T47D (cell line): ENCODE measurements around the gene C19orf12.

Experiments used
- DNase-seq, 2 experiments: peaks; one replicate each; pipeline versions ENCODE4 v3.0.0 to v3.0.0-alpha.2; 2011 to 2012; ENCODE audit warnings: low read depth in 1 of 2, low spot score in 1 of 2
- JUND ChIP-seq: IDR thresholded peaks from 2 replicates; pipeline ENCODE4 v1.6.1; 2012; ENCODE audit warnings: low read depth
- in situ Hi-C: cut with HindIII; loops from 2 replicates; pipeline ENCODE4 v1.10.0; 2016; ENCODE audit warnings: low sequenced_read_pairs, low pct_unique_long_range_greater_than_20kb

Gene C19orf12

GRCh38 chr19:29750001-29750400 lies 34.9 kb upstream of the C19orf12 start:
- no peak for DNase-seq
- in situ Hi-C loops: no loop called here
- TF ChIP-seq JUND: no peak

DNA sequence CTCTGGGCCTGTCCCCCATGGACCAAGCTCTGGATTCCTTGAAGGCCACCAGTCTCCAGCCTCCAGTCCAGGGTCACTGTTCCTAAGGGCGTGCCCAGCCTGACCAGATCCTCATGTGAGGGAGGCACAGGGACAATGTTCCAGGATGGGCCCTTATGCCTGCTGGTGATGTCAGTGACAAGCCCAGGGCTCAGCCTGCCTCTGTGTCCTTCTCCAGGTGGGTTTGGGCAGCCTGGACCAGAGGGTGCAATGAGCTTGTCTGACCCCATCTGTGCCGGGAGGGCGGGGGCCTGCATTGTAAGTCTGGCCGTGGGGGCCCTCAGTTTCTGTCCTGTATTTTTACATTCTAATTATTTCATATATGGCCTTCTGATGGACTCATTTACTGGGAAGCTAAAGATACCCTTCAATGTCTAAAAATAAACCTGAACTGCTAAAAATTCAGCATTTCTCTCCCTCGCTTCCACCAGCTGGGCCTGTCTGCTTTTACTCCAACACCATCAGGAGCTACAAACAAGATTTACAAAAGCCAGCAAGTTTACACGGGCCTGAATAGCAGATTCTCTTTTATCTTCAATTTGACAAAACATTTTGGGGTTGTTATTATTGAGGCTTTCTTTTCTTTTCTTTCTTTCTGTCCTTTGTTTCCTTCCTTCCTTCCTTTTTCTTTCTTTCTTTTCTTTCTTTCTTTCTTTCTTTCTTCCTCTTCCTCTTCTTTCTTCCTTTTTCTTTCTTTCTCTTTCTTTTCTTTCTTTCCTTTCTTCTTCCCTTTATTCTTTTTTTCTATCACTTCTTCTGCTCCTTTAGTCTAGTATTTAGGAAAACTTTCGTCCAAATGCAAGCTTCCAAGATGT lies 34.2 kb upstream of the C19orf12 start:
- TF ChIP-seq JUND: no peak
- no peak for DNase-seq
- in situ Hi-C loops: no loop called here

DNA sequence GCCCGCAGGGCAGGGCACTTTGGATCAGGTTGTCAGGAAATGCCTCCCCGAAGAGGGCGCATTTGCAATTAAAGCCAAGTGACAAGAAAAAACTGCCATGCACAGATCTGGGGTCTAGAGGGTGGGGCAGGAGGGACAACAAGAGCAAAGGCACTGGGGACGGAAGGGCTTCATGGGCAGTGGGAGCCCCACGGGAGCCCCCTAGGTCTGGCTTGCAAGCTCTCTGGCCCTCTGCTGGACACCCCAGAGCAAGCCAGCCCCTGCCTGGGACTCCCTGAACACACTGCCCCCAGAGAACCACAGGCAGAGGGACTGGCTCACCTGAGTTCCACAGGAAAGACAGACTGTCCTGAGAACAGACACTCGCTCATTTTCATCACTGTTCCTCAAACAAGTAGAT lies 30.2 kb upstream of the C19orf12 start:
- DNase-seq: no peak
- in situ Hi-C loops: no loop called here
- TF ChIP-seq JUND: no peak

DNA sequence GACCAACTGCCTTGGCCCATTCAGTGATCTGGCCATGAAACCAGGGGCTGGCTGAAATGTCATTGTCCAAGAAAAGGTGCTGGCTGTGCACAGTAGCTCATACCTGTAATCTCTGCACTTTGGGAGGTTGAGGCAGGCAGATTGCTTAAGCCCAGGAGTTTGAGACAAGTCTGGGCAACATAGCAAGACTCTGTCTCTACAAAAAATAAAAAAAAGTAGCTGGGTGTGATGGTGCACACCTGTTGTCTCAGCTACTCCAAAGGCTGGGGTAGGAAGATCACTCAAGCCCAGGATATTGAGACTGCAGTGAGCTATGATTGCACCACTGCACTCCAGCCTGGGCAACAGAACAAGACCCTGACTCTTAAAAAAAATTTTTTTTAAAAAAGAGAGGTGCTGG lies 28.6 kb upstream of the C19orf12 start:
- TF ChIP-seq JUND: no peak
- in situ Hi-C loops: no loop called here

GRCh38 chr19:29741776-29742175 lies 26.7 kb upstream of the C19orf12 start:
- no peak for TF ChIP-seq JUND
- no peak for DNase-seq
- in situ Hi-C loops: no loop called here

More for the DNA sequence above, 28.6 kb upstream of the C19orf12 start:
- no peak for DNase-seq

DNA sequence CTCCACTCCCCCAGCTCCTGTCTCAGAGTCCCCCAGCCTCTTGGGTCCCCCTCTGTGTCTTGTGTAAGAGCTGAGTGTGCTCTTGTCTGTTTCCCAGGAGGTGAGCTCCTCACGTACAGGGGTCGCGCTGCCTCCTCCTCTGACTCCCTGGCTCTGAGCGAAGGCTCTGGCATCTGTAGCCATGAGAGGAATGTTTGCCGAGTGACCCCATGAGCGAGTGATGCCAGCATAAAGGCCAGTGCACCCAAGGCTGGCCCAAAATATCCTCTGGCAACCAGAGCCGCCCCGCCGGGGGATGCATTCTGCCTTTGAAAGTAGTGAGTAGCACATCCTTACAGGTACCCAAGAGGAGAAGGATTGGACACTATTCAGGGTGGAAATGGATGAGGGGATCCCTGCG lies 26.2 kb upstream of the C19orf12 start:
- in situ Hi-C loops: no loop called here
- no peak for TF ChIP-seq JUND
- no peak for DNase-seq

- in situ Hi-C loops: no loop called here
- no peak for DNase-seq
- TF ChIP-seq JUND: no peak
Observed at GRCh38 chr19:29737461-29738000, 22.5 kb upstream of the C19orf12 start.

DNA sequence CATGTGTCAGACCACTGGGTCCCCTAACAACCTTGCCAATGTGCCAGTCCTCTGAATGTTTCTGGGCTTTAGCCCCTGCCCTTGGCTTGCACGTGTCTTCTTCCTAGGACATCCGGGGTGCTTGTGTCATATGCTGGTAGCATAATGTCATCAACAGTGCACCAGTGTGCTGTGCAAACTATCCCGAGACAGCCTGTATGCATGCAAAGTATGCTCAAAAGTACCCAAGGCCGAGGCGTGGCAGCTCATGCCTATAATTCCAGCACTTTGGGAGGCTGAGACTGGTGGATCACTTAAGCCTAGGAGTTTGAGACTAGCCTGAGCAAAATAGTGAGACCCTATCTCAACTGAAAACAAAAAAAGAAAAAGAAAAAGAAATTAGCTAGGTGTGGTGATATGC lies 20.8 kb upstream of the C19orf12 start:
- in situ Hi-C loops: no loop called here

GRCh38 chr19:29731331-29731850 lies 16.3 kb upstream of the C19orf12 start:
- TF ChIP-seq JUND: no peak
- in situ Hi-C loops: no loop called here
- DNase-seq: no peak

More for the DNA sequence above, 20.8 kb upstream of the C19orf12 start:
- no peak for TF ChIP-seq JUND
- DNase-seq: no peak

DNA sequence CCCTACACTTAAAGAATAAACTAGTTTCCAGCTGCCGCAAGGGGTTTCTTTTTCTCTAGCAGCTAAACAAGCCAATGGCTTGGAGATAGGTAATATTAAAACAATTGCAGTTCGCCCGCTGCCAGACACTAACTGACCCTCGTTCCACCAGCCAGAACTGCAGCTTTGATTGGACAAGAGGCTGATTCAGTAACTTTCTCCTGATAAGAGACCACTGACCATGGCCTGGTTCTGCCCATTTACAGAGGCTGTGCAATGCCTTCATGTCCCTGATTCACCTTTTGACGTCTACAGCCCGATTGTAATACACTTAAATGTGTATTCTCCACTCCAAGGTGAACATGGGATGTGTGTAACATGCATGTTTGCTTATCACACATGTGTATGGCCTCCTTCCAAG lies 12.8 kb upstream of the C19orf12 start:
- TF ChIP-seq JUND: no peak
- in situ Hi-C loops: no loop called here
- DNase-seq: no peak

DNA sequence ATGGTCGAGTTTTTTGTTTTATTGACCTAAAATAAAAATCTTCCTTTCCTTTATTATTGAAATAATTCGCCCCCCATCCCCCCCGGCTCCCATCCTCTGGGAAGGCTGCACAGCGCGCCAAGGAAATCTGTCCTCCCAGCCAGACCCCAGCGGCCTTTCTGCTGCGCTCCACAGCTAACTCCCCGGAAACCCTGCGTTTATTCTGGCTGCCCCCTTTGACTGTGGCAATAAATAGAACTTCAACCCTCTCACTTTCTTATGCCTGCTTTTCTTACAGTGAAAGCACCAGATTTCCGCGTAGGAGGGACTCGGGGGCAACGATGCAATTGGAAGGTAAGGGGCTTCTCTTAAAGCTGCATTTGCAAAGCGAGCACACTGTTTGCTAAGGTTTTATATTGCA lies 9.7 kb upstream of the C19orf12 start:
- TF ChIP-seq JUND: no peak
- in situ Hi-C loops: no loop called here
- DNase-seq: no peak

DNA sequence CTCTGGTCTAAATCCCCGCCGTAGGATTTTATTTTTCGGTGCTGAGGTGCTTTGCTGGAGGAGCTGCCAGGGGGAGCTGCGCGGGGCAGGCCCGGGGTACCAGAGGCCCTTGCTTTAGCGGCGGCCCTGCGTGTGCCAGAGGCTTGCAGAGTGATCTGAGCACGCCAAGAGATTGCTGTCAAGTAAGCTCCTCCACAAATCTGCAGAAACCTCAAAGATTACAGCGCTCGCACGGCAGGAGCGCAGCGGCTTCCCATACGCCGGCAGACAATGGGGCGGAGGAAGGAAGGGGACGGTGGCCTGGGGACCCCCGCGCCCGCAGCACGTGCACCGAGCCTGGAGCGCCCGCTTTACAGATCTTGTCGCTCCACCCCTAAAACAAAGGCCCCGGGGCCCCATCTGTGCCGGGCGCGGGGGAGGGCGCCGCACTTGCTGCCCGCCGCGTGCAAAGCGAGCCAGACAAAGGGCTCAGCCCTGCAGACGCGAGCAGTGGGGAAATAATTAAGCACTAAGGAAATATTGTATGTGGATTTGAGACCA lies 9.1 kb upstream of the C19orf12 start:
- in situ Hi-C loops: no loop called here
- DNase-seq: no peak
- TF ChIP-seq JUND: no peak

DNA sequence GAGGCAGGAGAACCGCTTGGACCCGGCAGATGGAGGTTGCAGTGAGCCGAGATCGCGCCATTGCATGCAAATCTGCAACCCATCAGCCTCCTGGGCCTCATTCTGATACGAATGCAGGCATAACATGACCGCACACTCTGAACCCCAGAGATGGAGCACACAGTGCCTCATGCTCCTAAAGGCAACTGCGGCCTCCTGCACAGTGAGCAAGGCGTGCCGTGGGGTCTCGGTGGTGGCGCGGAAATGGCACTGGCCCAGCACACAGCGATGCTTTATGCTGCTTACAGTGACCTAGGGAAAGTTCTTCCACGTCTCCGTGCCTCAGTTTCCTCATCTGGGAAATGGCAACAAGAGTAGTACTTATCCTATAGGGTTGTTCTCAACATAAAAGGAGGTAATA lies 2.0 kb upstream of the C19orf12 start:
- in situ Hi-C loops: no loop called here

More for the DNA sequence above, 2.0 kb upstream of the C19orf12 start:
- no peak for DNase-seq
- TF ChIP-seq JUND: no peak
